ENCODE results near the gene TMEM37. TPM values are rescaled to one million over a fixed set of nuclear protein-coding genes. Genes with fewer than 3 reads are reported as not detected.

TMEM37 gene
- total RNA-seq, 1 experiment from 2014 or later = 9.6 TPM

DNA sequence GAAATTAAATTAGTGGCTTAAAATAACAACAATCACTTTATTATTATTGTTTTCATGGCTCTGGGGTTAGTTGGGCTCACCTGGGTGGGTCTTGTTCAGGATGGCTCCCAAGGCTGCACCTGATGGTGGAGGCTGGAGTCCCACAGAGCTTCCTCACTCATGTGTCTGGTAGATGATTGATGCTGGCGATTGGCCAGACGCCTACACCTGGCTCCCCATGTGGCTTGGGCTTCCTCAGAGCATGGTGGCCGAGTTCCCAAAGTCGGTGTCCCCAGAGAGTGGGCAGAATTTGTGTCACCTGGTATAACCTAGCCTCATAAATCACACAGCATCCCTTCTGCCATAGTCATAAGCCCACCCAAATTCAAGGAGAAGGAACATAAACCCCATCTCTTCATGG, 46.7 kb upstream of the TMEM37 start (continued):
- TF ChIP-seq IRF2 (CRISPR knock-in tag; IDR thresholded peaks at IDR 0.05; ENCODE audit: borderline replicate concordance, low read depth) (no peak), GTF2I (CRISPR knock-in tag; conservative IDR thresholded peaks at IDR 0.05) (no peak), NR2C2 (CRISPR knock-in tag; IDR thresholded peaks at IDR 0.05) (no peak), TCF7 (CRISPR knock-in tag; IDR thresholded peaks at IDR 0.05; ENCODE audit: low read depth) (no peak)

DNA sequence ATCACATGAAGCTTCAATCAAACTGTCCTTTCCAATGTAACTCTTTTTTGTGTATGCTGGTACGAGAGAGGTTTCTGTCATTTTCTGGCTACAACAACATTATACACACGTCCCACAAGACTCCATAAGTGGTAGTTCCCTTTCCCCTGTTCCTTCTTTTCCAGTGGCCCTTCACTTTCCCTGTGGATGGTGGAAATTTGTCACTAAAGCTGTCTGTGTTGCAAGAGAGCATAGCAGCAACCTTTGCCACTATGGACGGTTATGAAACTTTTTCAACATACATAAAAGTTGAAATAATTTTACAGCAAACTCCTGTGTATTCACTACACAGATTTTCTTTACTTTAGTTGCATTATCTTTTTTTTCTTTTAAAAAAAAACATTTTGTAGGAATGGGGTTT, 46.2 kb upstream of the TMEM37 start:
- TF ChIP-seq MYBL2 (CRISPR knock-in tag; IDR thresholded peaks at IDR 0.05) = no peak
- TF ChIP-seq, protein P1, sequence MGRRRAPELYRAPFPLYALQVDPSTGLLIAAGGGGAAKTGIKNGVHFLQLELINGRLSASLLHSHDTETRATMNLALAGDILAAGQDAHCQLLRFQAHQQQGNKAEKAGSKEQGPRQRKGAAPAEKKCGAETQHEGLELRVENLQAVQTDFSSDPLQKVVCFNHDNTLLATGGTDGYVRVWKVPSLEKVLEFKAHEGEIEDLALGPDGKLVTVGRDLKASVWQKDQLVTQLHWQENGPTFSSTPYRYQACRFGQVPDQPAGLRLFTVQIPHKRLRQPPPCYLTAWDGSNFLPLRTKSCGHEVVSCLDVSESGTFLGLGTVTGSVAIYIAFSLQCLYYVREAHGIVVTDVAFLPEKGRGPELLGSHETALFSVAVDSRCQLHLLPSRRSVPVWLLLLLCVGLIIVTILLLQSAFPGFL (CRISPR knock-in tag; IDR thresholded peaks at IDR 0.05; ENCODE audit: borderline replicate concordance) = no peak
- TF ChIP-seq, protein P2, sequence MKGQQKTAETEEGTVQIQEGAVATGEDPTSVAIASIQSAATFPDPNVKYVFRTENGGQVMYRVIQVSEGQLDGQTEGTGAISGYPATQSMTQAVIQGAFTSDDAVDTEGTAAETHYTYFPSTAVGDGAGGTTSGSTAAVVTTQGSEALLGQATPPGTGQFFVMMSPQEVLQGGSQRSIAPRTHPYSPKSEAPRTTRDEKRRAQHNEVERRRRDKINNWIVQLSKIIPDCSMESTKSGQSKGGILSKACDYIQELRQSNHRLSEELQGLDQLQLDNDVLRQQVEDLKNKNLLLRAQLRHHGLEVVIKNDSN (CRISPR knock-in tag; IDR thresholded peaks at IDR 0.05) = no peak
- TF ChIP-seq, protein P3, sequence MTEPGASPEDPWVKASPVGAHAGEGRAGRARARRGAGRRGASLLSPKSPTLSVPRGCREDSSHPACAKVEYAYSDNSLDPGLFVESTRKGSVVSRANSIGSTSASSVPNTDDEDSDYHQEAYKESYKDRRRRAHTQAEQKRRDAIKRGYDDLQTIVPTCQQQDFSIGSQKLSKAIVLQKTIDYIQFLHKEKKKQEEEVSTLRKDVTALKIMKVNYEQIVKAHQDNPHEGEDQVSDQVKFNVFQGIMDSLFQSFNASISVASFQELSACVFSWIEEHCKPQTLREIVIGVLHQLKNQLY (CRISPR knock-in tag; IDR thresholded peaks at IDR 0.05) = no peak
- TF ChIP-seq ZNF232 (CRISPR knock-in tag; IDR thresholded peaks at IDR 0.05) = no peak
- Mint-ChIP-seq H3K36me3 (no peaks in the 10 kb centered on the region), H3K9me3 (no peaks in the 10 kb centered on the region), H3K4me1 (peaks cover 19% of the 10 kb centered on the region), H3K4me3 (no peak overlapping the region), H3K27me3 (ENCODE audit: low read depth) (no peaks in the 10 kb centered on the region), H3K27ac (no peak overlapping the region)
- ATAC-seq (no peak), DNase-seq (ENCODE audit: low spot score) (no peak)
- CTCF ChIA-PET = interaction anchor here (0.7 kb wide), 2 partner anchors 86 to 507 kb away, joined by 3 read pairs; no protein-coding TSS in a partner anchor
- POLR2A ChIA-PET = no interaction called here

DNA sequence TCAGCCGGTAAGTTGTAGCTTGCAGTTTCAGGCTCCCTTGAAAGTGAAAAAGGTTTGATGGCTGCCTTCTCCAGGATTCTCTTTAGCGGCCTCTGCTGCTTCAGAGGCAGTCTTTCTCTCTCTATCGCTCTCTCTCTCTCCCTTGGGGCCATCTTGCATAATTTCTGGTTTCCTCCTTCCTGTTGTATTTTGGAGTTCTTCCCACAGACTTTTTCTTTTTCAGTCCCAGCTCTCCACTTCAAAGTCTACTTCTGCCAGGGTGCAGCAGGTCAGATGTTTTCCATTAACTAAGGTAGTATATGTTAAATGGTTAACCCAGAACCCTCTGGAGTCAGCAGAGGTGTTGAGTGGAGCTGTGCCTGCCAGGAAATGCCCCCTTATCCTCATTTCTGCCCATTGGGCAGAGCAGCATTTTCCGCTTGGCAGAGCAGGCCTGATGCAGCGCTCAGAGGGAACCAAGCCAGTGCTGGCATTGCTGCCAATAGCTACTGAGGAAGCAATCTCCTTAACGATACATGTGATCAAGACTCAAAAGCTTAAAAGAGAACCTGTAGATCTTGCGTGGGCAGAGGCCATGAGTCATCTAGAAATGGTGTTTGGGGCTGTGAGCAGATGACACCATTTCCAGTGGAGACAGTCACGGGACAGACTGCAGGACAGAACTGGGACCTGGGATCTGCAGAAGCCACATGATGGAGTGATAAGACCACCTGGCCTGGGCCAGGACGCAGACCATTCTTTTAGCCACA, 44.1 kb upstream of the TMEM37 start:
- POLR2A ChIA-PET = no interaction called here
- H3K27me3 Mint-ChIP-seq (ENCODE audit: low read depth) = no peaks in the 10 kb centered on the region

DNA sequence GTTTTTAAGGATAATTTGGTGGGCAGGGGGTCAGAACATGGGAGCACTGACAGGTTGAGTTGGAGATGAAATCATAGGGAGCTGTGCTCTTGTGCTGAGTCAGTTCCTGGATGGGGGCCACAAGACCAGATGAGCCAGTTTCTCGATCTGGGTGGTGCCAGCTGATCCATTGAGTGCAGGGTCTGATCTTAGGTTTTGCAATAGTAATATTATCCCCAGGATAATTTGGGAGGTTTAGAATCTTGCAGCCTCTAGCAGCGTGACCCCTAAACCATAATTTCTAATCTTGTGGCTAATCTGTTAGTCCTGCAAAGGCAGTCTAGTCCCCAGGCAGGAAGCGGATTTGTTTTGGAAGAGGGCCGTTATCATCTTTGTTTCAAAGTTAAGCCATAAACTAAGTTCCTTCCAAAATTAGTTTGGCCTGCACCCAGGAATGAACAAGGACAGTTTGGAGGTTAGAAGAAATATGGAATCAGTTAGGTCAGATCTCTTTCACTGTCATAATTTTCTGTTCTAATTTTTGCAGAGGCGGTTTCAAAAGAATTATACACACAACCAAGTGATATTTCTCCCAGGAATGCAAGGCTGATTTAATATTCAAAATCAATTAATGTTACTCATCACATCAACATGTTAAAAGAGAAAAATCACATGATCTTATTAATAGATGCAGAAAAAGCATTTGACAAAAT, 41.9 kb upstream of the TMEM37 start:
- H3K27me3 Mint-ChIP-seq (ENCODE audit: low read depth) = no peaks in the 10 kb centered on the region
- ATAC-seq (no peak; the same call in 1 of the 2 replicates), DNase-seq (ENCODE audit: low spot score) (no peak)
- H3K27ac Mint-ChIP-seq = peak overlapping the region; percentile 73
- no peak overlapping the region for H3K4me3 Mint-ChIP-seq
- H3K9me3 Mint-ChIP-seq = no peaks in the 10 kb centered on the region
- no peaks in the 10 kb centered on the region for H3K36me3 Mint-ChIP-seq
- ChIA-PET CTCF (interaction anchor here (0.9 to 1.5 kb wide), 3 partner anchors 77 to 87 kb away, joined by 3 to 4 read pairs (median 4); no protein-coding TSS in a partner anchor), POLR2A (no interaction called here)
- H3K4me1 Mint-ChIP-seq = peaks cover 16% of the 10 kb centered on the region
- no peak for TF ChIP-seq KAT7 (CRISPR knock-in tag; IDR thresholded peaks at IDR 0.05; ENCODE audit: borderline replicate concordance)
- TF ChIP-seq, protein P4, sequence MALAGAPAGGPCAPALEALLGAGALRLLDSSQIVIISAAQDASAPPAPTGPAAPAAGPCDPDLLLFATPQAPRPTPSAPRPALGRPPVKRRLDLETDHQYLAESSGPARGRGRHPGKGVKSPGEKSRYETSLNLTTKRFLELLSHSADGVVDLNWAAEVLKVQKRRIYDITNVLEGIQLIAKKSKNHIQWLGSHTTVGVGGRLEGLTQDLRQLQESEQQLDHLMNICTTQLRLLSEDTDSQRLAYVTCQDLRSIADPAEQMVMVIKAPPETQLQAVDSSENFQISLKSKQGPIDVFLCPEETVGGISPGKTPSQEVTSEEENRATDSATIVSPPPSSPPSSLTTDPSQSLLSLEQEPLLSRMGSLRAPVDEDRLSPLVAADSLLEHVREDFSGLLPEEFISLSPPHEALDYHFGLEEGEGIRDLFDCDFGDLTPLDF (CRISPR knock-in tag; IDR thresholded peaks at IDR 0.05) = no peak
- no peak for TF ChIP-seq NFE2L1 (CRISPR knock-in tag; IDR thresholded peaks at IDR 0.05)
- no peak for TF ChIP-seq ZNF396 (CRISPR knock-in tag; IDR thresholded peaks at IDR 0.05; ENCODE audit: borderline replicate concordance)
- TF ChIP-seq, protein P5, sequence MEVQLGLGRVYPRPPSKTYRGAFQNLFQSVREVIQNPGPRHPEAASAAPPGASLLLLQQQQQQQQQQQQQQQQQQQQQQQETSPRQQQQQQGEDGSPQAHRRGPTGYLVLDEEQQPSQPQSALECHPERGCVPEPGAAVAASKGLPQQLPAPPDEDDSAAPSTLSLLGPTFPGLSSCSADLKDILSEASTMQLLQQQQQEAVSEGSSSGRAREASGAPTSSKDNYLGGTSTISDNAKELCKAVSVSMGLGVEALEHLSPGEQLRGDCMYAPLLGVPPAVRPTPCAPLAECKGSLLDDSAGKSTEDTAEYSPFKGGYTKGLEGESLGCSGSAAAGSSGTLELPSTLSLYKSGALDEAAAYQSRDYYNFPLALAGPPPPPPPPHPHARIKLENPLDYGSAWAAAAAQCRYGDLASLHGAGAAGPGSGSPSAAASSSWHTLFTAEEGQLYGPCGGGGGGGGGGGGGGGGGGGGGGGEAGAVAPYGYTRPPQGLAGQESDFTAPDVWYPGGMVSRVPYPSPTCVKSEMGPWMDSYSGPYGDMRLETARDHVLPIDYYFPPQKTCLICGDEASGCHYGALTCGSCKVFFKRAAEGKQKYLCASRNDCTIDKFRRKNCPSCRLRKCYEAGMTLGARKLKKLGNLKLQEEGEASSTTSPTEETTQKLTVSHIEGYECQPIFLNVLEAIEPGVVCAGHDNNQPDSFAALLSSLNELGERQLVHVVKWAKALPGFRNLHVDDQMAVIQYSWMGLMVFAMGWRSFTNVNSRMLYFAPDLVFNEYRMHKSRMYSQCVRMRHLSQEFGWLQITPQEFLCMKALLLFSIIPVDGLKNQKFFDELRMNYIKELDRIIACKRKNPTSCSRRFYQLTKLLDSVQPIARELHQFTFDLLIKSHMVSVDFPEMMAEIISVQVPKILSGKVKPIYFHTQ (CRISPR knock-in tag; IDR thresholded peaks at IDR 0.05) = no peak
- TF ChIP-seq, protein P6, sequence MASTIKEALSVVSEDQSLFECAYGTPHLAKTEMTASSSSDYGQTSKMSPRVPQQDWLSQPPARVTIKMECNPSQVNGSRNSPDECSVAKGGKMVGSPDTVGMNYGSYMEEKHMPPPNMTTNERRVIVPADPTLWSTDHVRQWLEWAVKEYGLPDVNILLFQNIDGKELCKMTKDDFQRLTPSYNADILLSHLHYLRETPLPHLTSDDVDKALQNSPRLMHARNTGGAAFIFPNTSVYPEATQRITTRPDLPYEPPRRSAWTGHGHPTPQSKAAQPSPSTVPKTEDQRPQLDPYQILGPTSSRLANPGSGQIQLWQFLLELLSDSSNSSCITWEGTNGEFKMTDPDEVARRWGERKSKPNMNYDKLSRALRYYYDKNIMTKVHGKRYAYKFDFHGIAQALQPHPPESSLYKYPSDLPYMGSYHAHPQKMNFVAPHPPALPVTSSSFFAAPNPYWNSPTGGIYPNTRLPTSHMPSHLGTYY (CRISPR knock-in tag; IDR thresholded peaks at IDR 0.05) = no peak
- TF ChIP-seq JUN (CRISPR knock-in tag; IDR thresholded peaks at IDR 0.05) = no peak
- no peak for TF ChIP-seq TP53 (CRISPR knock-in tag; IDR thresholded peaks at IDR 0.05)
- no peak for TF ChIP-seq ZNF121 (CRISPR knock-in tag; IDR thresholded peaks at IDR 0.05)

More for the DNA sequence above, 44.1 kb upstream of the TMEM37 start:
- ATAC-seq = no peak
- CTCF ChIA-PET = interaction anchor here (1.3 kb wide), 1 partner anchor 76 kb away, joined by 4 read pairs; no protein-coding TSS in a partner anchor
- Mint-ChIP-seq H3K36me3 (no peaks in the 10 kb centered on the region), H3K27ac (no peak overlapping the region), H3K4me3 (no peak overlapping the region), H3K9me3 (no peaks in the 10 kb centered on the region), H3K4me1 (peaks cover 19% of the 10 kb centered on the region)
- TF ChIP-seq, protein P7, sequence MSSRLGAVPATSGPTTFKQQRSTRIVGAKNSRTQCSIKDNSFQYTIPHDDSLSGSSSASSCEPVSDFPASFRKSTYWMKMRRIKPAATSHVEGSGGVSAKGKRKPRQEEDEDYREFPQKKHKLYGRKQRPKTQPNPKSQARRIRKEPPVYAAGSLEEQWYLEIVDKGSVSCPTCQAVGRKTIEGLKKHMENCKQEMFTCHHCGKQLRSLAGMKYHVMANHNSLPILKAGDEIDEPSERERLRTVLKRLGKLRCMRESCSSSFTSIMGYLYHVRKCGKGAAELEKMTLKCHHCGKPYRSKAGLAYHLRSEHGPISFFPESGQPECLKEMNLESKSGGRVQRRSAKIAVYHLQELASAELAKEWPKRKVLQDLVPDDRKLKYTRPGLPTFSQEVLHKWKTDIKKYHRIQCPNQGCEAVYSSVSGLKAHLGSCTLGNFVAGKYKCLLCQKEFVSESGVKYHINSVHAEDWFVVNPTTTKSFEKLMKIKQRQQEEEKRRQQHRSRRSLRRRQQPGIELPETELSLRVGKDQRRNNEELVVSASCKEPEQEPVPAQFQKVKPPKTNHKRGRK (CRISPR knock-in tag; IDR thresholded peaks at IDR 0.05; ENCODE audit: borderline replicate concordance) = no peak
- no peak for DNase-seq (ENCODE audit: low spot score)

Data from WTC11 (cell line).